ENCODE results near the gene DLG2. TPM values are rescaled to one million over a fixed set of nuclear protein-coding genes. Genes with fewer than 3 reads are reported as not detected.

The DLG2 gene
- total and polyA plus RNA-seq, 2 of the 4 experiments (the other 2 are of a cell fraction), result 0.31 to 0.36 TPM

- H3K27me3 ChIP-seq (ENCODE audit: control insufficient read depth, insufficient read depth, low read length), result no peaks in the 10 kb centered on the region
- H2BK15ac ChIP-seq (ENCODE audit: low read depth, low read length), result no peak overlapping the region
- no peak overlapping the region for H2BK120ac ChIP-seq (ENCODE audit: low read depth, low read length)
- H2BK20ac ChIP-seq (ENCODE audit: low read depth, low read length), result no peak overlapping the region
- H3K27ac ChIP-seq (ENCODE audit: insufficient read depth, low read length), result no peak overlapping the region
- H4K5ac ChIP-seq (ENCODE audit: low read depth, low read length), result no peak overlapping the region
- BruUV-seq (replicated peaks), result no TSS peak
- POLR2A ChIA-PET (ENCODE audit: unreplicated experiment), result no interaction called here
- no peak for ATAC-seq (ENCODE audit: low read depth)
- intact Hi-C loops (cut with micrococcal nuclease) (no loop called here), in situ Hi-C loops (cut with MboI; ENCODE audit: low sequenced_read_pairs) (no loop called here), dilution Hi-C loops (cut with HindIII; ENCODE audit: low sequenced_read_pairs, unreplicated experiment) (no loop called here)
- H3K36me3 ChIP-seq (ENCODE audit: control insufficient read depth, insufficient read depth, low read length), result no peaks in the 10 kb centered on the region
- H3K9ac ChIP-seq (ENCODE audit: low read depth, low read length), result no peak overlapping the region
- no peak overlapping the region for H2AFZ ChIP-seq (replicated peaks; ENCODE audit: low read length, poor library complexity)
- H4K8ac ChIP-seq (ENCODE audit: low read depth in 2 of 2, low read length in 2 of 2), result no peak overlapping the region
- no peaks in the 10 kb centered on the region for H3K4me1 ChIP-seq (ENCODE audit: control insufficient read depth, insufficient read depth, low read length)
- whole genome bisulfite sequencing, 2 experiments (ENCODE audit: extremely low coverage in 2 of 2, insufficient read length in 1 of 2), result no CpG with 5 or more reads among the region's 1 CpG
- H2BK5ac ChIP-seq (ENCODE audit: low read depth, low read length, poor library complexity, severe bottlenecking), result no peak overlapping the region
- H3K56ac ChIP-seq (ENCODE audit: extremely low read depth, insufficient read depth, low read length), result no peak overlapping the region
- CTCF ChIA-PET, result interaction anchor here (1.3 kb wide), 1 partner anchor 244 kb away, joined by 3 read pairs; no protein-coding TSS in a partner anchor
- H3K4me3 ChIP-seq (ENCODE audit: insufficient read depth, low read depth, low read length), result no peak overlapping the region
- H3K14ac ChIP-seq (replicated peaks; ENCODE audit: low read depth, low read length), result no peak overlapping the region
- H3K23ac ChIP-seq (ENCODE audit: low read depth, low read length), result no peak overlapping the region
- H3K79me1 ChIP-seq (ENCODE audit: low read depth in 1 of 2, low read length in 2 of 2), result no peaks in the 10 kb centered on the region
- no peak overlapping the region for H4K91ac ChIP-seq (ENCODE audit: insufficient read depth, low read depth, low read length)
- no peak overlapping the region for H3K4me2 ChIP-seq (ENCODE audit: low read depth, low read length)
- no peaks in the 10 kb centered on the region for H3K9me3 ChIP-seq (ENCODE audit: control insufficient read depth, insufficient read depth, low read length)
- H2AK9ac ChIP-seq (replicated peaks; ENCODE audit: low read depth, low read length, poor library complexity), result no peak overlapping the region
- TF ChIP-seq CEBPB (IDR thresholded peaks at IDR 0.05; ENCODE audit: low read depth, low read length), result peak; percentile 75
- no peak for TF ChIP-seq POLR2A (IDR thresholded peaks at IDR 0.05; ENCODE audit: low read depth, low read length)
- no peak overlapping the region for H3K4ac ChIP-seq (ENCODE audit: low read depth, low read length)
- H2AK5ac ChIP-seq (ENCODE audit: low read depth, low read length), result no peak overlapping the region
- no peaks in the 10 kb centered on the region for H3K9me1 ChIP-seq (ENCODE audit: insufficient read depth, low read length)
- DNase-seq, result no peak
- no peak overlapping the region for H3K18ac ChIP-seq (ENCODE audit: low read depth, low read length)
- H4K20me1 ChIP-seq (ENCODE audit: insufficient read depth, low read length), result no peaks in the 10 kb centered on the region
These were observed 331.4 kb downstream of the DLG2 start for GRCh38 chr11:85295694-85296271.

Data from IMR-90 (cell line).